Mucosa of descending colon (tissue), 3 donors: Measurements from ENCODE around the gene OGFOD2. TPM values are rescaled to one million over a fixed set of nuclear protein-coding genes. Genes with fewer than 3 reads are reported as not detected.
"Not testable (repeated sequence)": the region's sequence is repeated elsewhere in the genome, so short reads cannot be mapped to it uniquely, and the experiment has no call there.

Experiments
- ATAC-seq: fragments of 200-7000 bp; cut with Tn5 transposase; one replicate; pipeline ENCODE4 v1.9.1; 2020; ENCODE audit warnings: mild to moderate bottlenecking, moderate library complexity
- DNase-seq, 3 donors: peaks; one replicate each; pipeline ENCODE4 v3.0.0-alpha.2; 2020
- H3K36me3 ChIP-seq: fragments of 200-600 bp; one replicate; pipeline ENCODE4 v1.8.0; 2021; ENCODE audit warnings: low read depth, mild to moderate bottlenecking
- H3K4me1 ChIP-seq: fragments of 200-600 bp; one replicate; pipeline ENCODE4 v1.8.0; 2021; ENCODE audit warnings: low read depth, mild to moderate bottlenecking
- H3K4me3 ChIP-seq: fragments of 200-600 bp; one replicate; pipeline ENCODE4 v1.8.0; 2021; ENCODE audit warnings: mild to moderate bottlenecking
- H3K9me3 ChIP-seq: fragments of 200-600 bp; one replicate; pipeline ENCODE4 v1.8.0; 2021; ENCODE audit warnings: mild to moderate bottlenecking
- CTCF ChIP-seq: fragments of 200-600 bp; IDR thresholded peaks from one replicate; pipeline ENCODE4 v1.8.0; 2022; ENCODE audit warnings: antibody characterized with exemption, mild to moderate bottlenecking
- intact Hi-C, 2 donors: fragments of 100-400 bp; cut with DNase I in 1 of 2; cut with micrococcal nuclease in 1 of 2; formaldehyde crosslinking; loops; one replicate each; pipeline versions ENCODE4 v1.11.0 to v1.11.1; 2022; cut with DNase I, micrococcal nuclease
- total RNA-seq, 3 donors: library from RNA; stranded (reverse); fragmentation: NEBNext Ultra II Directional in 2 of 3; extraction: Animal tissue kit (Norgen Biotek cat#: 25700) in 2 of 3; gene quantifications; one replicate each; pipeline versions ENCODE4 v1.2.1 to v1.2.4, GENCODE V29; 2021 to 2023
- donor health status: DM: no; HTN: no; CAD: no; lungs with moderate emphysema.
- donor health status: DM: no; HTN: no; CAD: no.
- donor health status: DM: no; HTN: yes; CAD: no.

OGFOD2 gene
- total RNA-seq, 3 donors from 2014 or later: 17.0 to 25.0 (median 23.7) TPM

GRCh38 chr12:123010681-123011080 lies 35.6 kb downstream of the OGFOD2 start:
- no peak overlapping the region for H3K4me3 ChIP-seq
- no peak for TF ChIP-seq CTCF
- H3K4me1 ChIP-seq: no peaks in the 10 kb centered on the region
- no peaks in the 10 kb centered on the region for H3K9me3 ChIP-seq
- DNase-seq (no peak), ATAC-seq (no peak)
- no peaks in the 10 kb centered on the region for H3K36me3 ChIP-seq
- intact Hi-C loops: no loop called here

- DNase-seq (no peak), ATAC-seq (no peak)
- Histone ChIP-seq H3K36me3 (no peaks in the 10 kb centered on the region), H3K4me3 (no peak overlapping the region), H3K4me1 (no peaks in the 10 kb centered on the region), H3K9me3 (no peaks in the 10 kb centered on the region)
- no peak for TF ChIP-seq CTCF
- intact Hi-C loops: no loop called here
Observed at GRCh38 chr12:123011701-123012100, 36.7 kb downstream of the OGFOD2 start.

GRCh38 chr12:123013185-123014095 lies 38.4 kb downstream of the OGFOD2 start:
- TF ChIP-seq CTCF: no peak

GRCh38 chr12:123014473-123014872 lies 39.4 kb downstream of the OGFOD2 start:
- H3K4me3 ChIP-seq, H3K4me1 ChIP-seq, H3K9me3 ChIP-seq, DNase-seq, intact Hi-C loops, H3K36me3 ChIP-seq, ATAC-seq: not testable (repeated sequence)

More at GRCh38 chr12:123013185-123014095, 38.4 kb downstream of the OGFOD2 start:
- H3K36me3 ChIP-seq: no peaks in the 10 kb centered on the region
- intact Hi-C loops: no loop called here
- H3K9me3 ChIP-seq: no peaks in the 10 kb centered on the region
- ATAC-seq: no peak
- no peaks in the 10 kb centered on the region for H3K4me1 ChIP-seq
- no peak for DNase-seq
- H3K4me3 ChIP-seq: no peak overlapping the region

DNA sequence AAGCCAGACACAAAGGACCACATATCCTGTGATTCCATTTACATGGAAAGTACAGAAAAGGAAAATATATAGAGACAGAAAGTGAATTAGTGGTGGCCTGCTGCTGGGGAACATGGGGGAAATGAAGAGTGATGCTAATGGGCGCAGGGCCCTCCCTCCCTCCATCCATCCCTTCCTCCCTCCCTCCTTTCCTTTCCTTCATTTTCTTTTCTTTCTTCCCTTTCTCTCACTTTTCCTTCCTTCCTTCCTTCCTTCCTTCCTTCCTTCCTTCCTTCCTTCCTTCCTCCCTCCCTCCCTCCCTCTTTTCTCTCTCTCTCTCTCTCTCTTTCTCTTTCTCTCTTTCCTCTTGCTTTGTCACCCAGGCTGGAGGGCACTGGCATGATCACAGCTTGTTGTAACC lies 42.7 kb downstream of the OGFOD2 start:
- no peak for TF ChIP-seq CTCF
- no peaks in the 10 kb centered on the region for H3K9me3 ChIP-seq
- DNase-seq (peak in 1 of 3 donors; percentile 0), ATAC-seq (no peak)
- H3K4me1 ChIP-seq: no peaks in the 10 kb centered on the region
- no peak overlapping the region for H3K4me3 ChIP-seq
- no peaks in the 10 kb centered on the region for H3K36me3 ChIP-seq
- intact Hi-C loops: no loop called here

GRCh38 chr12:123019841-123020138 lies 44.7 kb downstream of the OGFOD2 start:
- Histone ChIP-seq H3K4me1 (peaks cover 4% of the 10 kb centered on the region), H3K9me3 (no peaks in the 10 kb centered on the region), H3K36me3 (no peaks in the 10 kb centered on the region), H3K4me3 (no peak overlapping the region)
- intact Hi-C loops: no loop called here
- no peak for TF ChIP-seq CTCF
- DNase-seq: peak in 2 of 3 donors; percentile 6 to 34
- ATAC-seq: peak; percentile 42
